Panc1 (cell line): ENCODE results near the gene FGF11. TPM values are rescaled to one million over a fixed set of nuclear protein-coding genes. Genes with fewer than 3 reads are reported as not detected.

Experiments
- ATAC-seq: fragments of 200-7000 bp; cut with Tn5 transposase; 2 replicates; pipeline ENCODE4 v1.9.1; 2020; ENCODE audit warnings: mild to moderate bottlenecking, moderate library complexity
- Bru-seq: library from RNA; stranded (reverse); fragments of 400-500 nt; gene quantifications from one replicate; lab custom pipeline; 2021; lab: Mats Ljungman, UMichigan
- BruChase-seq, 2 experiments: library from RNA; stranded (reverse); fragments of 400-500 nt; gene quantifications; one replicate each; lab custom pipeline; 2021; lab: Mats Ljungman, UMichigan
- BruUV-seq: library from RNA; stranded (reverse); fragments of 400-500 nt; replicated peaks from 2 replicates; lab custom pipeline; 2021; lab: Mats Ljungman, UMichigan
- CTCF ChIA-PET: fragments of 300-600 bp; sonication (Branson Sonifier 250); formaldehyde crosslinking; loops from one replicate; lab custom pipeline; 2022; ENCODE audit warnings: antibody characterized with exemption; lab: Charles Lee
- POLR2A ChIA-PET: fragments of 300-600 bp; sonication (Branson Sonifier 250); formaldehyde crosslinking; loops from one replicate; lab custom pipeline; 2022; ENCODE audit warnings: antibody characterized with exemption; lab: Charles Lee
- DNase-seq: peaks from one replicate; pipeline ENCODE4 v3.0.0-alpha.2; 2010; ENCODE audit warnings: low read depth, low spot score
- H3K27ac ChIP-seq: 2 replicates; pipeline ENCODE4 v1.5.1; 2011; ENCODE audit warnings: mild to moderate bottlenecking, low read length, inconsistent platforms
- H3K27me3 ChIP-seq: fragments of 200-500 bp; sonication (Bioruptor generic); 2 replicates; pipeline ENCODE4 v1.6.0; 2014; ENCODE audit warnings: low read length, inconsistent platforms; ENCODE audit not compliant: control insufficient read depth, insufficient read depth
- H3K36me3 ChIP-seq: fragments of 200-500 bp; sonication (Bioruptor generic); 2 replicates; pipeline ENCODE4 v1.5.1; 2014; ENCODE audit warnings: inconsistent platforms, mild to moderate bottlenecking, low read length, moderate library complexity; ENCODE audit not compliant: control insufficient read depth, insufficient read depth
- H3K4me1 ChIP-seq: 2 replicates; pipeline ENCODE4 v1.5.1; 2011; ENCODE audit warnings: inconsistent platforms, mild to moderate bottlenecking, low read length, moderate library complexity; ENCODE audit not compliant: control insufficient read depth, insufficient read depth
- H3K4me3 ChIP-seq, 2 experiments: 2 replicates each; pipeline ENCODE4 v1.5.1; 2011 to 2012; ENCODE audit warnings: low read depth in 2 of 2, low read length in 2 of 2, mild to moderate bottlenecking in 2 of 2, inconsistent platforms in 1 of 2, moderate library complexity in 1 of 2
- H3K9me3 ChIP-seq: fragments of 200-500 bp; sonication (Bioruptor generic); 2 replicates; pipeline ENCODE4 v1.5.1; 2014; ENCODE audit warnings: low read depth, mild to moderate bottlenecking, inconsistent platforms, low read length, moderate library complexity; ENCODE audit not compliant: control insufficient read depth, insufficient read depth
- POLR2AphosphoS5 ChIP-seq: IDR thresholded peaks from 2 replicates; pipeline ENCODE4 v1.6.1; 2012; ENCODE audit warnings: mild to moderate bottlenecking, low read depth, low read length, moderate library complexity
- SIN3A ChIP-seq: IDR thresholded peaks from 2 replicates; pipeline ENCODE4 v1.6.1; 2012; ENCODE audit warnings: low read depth, mild to moderate bottlenecking, low read length, moderate library complexity, borderline replicate concordance; ENCODE audit not compliant: insufficient read depth
- TCF7L2 ChIP-seq: IDR thresholded peaks from 2 replicates; pipeline ENCODE4 v1.6.1; 2011; ENCODE audit warnings: mild to moderate bottlenecking, low read depth, low read length, inconsistent platforms
- in situ Hi-C: cut with HindIII; loops from 2 replicates; pipeline ENCODE4 v1.10.0; 2016; ENCODE audit warnings: low sequenced_read_pairs, low pct_unique_long_range_greater_than_20kb
- intact Hi-C: fragments of 100-400 bp; cut with micrococcal nuclease; formaldehyde crosslinking; loops from one replicate; pipeline ENCODE4 v1.10.0; 2022; ENCODE audit not compliant: unreplicated experiment
- long read RNA-seq: library from polyadenylated mRNA; unstranded; transcript quantifications from one replicate; pipeline ENCODE4 v2.0.0, GENCODE V29; 2021; ENCODE audit not compliant: unreplicated experiment
- polyA plus RNA-seq: library from polyadenylated mRNA; unstranded; fragments of >200 nt; gene quantifications from one replicate; pipeline ENCODE4 v1.2.1, GENCODE V29; 2012; ENCODE audit warnings: missing spikeins; ENCODE audit not compliant: insufficient read length
- total RNA-seq: library from RNA; stranded (reverse); gene quantifications from one replicate; pipeline ENCODE4 v1.2.1, GENCODE V29; 2021; ENCODE audit not compliant: unreplicated experiment
- TF ChIP-seq, protein P1 (sequence below): fragments of 450-650 bp; IDR thresholded peaks from 2 replicates; pipeline ENCODE4 v1.5.1; 2017; ENCODE audit warnings: mild to moderate bottlenecking
- TF ChIP-seq, protein P2 (sequence below), 2 experiments: IDR thresholded peaks; 2 replicates each; pipeline ENCODE4 v1.6.1; 2011 to 2012; ENCODE audit warnings: low read depth in 2 of 2, control low read depth in 1 of 2, low read length in 1 of 2, mild to moderate bottlenecking in 1 of 2, moderate library complexity in 1 of 2; ENCODE audit not compliant: insufficient read depth in 1 of 2

The FGF11 gene
- total RNA-seq (4.4 TPM), Bru-seq, nascent RNA (percentile 42 among the genes with signal in this experiment), BruChase-seq, experiment 1, labeled RNA remaining after a 2-hour chase (percentile 48 among the genes with signal in this experiment), BruChase-seq, experiment 2, labeled RNA remaining after a 6-hour chase (percentile 61 among the genes with signal in this experiment)
- polyA plus RNA-seq: 11.0 TPM
- long read RNA-seq, partial matches to known transcripts: 3 of 5 reads
- long read RNA-seq, other reads (novel, unspliced or antisense): 1 of 5 reads

DNA sequence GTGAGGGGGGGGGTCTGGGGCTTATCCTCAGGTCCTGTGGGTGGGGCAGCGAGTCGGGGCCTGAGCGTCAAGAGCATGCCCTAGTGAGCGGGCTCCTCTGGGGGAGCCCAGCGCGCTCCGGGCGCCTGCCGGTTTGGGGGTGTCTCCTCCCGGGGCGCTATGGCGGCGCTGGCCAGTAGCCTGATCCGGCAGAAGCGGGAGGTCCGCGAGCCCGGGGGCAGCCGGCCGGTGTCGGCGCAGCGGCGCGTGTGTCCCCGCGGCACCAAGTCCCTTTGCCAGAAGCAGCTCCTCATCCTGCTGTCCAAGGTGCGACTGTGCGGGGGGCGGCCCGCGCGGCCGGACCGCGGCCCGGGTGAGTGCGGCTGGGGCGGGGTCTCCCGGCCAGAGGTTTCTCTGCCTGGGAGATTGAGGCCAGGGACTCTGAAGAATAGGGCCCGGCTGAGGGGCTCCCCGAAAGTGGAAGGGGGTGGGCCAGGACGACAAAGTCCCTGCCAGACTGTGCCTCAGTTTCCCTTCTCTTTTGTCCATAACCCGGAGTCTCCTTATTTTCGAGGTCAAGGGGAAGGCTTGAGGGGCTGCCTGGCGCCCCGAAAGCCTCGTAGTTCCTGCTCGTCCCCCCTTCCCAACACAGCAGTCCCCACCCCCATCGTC, at the start of gene FGF11:
Gene FGF11 (plus strand): TSS at position 51 of the 651 bp plus-strand sequence. CDS start 109 bp downstream, at position 160.
- Histone ChIP-seq H3K4me1 (peaks cover 17% of the 10 kb centered on the region), H3K27ac (peak within 1 kb of the TSS; percentile 70), H3K4me3 (peak within 1 kb of the TSS; percentile 51 to 73), H3K9me3 (no peaks in the 10 kb centered on the region), H3K36me3 (no peaks in the 10 kb centered on the region), H3K27me3 (no peaks in the 10 kb centered on the region)
- CTCF ChIA-PET: no interaction called here
- in situ Hi-C loops (no loop called here), intact Hi-C loops (loop anchor here (10.0 kb wide), 1 partner anchor 85 kb away; the partner anchor contains the start of genes KCTD11 and TMEM95)
- BruUV-seq: no TSS peak
- DNase-seq (no peak), ATAC-seq (no peak)
- TF ChIP-seq POLR2AphosphoS5: 0 out of 2 replicates have a peak, but pooled peaks have one; percentile 30
- TF ChIP-seq, protein P1, sequence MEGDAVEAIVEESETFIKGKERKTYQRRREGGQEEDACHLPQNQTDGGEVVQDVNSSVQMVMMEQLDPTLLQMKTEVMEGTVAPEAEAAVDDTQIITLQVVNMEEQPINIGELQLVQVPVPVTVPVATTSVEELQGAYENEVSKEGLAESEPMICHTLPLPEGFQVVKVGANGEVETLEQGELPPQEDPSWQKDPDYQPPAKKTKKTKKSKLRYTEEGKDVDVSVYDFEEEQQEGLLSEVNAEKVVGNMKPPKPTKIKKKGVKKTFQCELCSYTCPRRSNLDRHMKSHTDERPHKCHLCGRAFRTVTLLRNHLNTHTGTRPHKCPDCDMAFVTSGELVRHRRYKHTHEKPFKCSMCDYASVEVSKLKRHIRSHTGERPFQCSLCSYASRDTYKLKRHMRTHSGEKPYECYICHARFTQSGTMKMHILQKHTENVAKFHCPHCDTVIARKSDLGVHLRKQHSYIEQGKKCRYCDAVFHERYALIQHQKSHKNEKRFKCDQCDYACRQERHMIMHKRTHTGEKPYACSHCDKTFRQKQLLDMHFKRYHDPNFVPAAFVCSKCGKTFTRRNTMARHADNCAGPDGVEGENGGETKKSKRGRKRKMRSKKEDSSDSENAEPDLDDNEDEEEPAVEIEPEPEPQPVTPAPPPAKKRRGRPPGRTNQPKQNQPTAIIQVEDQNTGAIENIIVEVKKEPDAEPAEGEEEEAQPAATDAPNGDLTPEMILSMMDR: no peak
- POLR2A ChIA-PET: interaction anchor here (0.6 kb wide), 1 partner anchor 45 kb away, joined by 4 read pairs; the partner anchor contains the start of gene POLR2A

DNA sequence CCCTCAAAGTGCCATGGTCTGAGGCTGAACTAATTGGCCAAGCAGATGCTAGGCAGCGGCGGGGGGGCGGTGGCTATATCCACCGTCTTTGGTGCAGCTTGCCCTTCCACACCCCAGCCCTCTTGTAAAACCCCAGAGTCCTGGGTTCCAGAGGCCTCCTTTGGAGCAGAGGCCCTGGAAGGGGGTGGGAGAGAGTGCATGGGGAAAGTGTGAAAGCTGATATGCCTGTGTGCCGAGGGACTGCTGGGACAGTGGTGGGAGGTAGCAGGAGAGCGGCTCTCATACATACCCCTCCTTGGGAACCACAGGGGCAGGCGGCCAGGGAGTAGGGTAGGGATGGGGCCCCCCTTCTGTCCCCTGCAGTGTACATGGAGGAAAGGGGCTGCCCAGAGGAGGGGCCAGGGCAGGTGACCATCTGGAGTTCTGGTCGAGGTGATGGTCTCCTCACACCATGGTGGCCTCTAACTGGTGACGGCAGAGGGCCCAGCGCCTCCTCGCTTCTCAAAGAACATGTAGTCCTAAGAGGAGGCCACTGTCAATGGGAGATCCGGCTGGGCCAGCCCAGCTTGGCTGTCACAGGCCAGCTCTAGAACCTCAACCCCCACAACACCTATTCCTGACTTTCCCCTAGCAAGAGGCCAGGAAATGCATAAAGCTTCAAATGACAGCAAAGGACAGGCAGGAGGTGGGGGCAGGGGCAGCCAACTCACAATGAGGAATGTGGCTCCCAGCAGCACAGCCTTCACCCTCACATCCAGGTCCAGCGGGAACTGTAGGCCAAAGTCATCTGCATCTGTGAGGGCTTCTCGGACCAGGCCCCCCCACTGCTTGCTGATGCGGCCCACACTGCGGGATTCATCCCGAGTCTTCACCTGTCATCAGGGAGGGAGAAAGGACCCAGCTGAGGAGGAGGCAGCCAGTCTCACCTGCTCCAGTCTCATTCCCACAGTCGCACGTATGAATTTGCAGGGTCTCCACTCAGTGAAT, 49.1 kb upstream of the FGF11 start:
- no peaks in the 10 kb centered on the region for H3K4me1 ChIP-seq
- ChIA-PET CTCF (no interaction called here), POLR2A (no interaction called here)
- H3K27ac ChIP-seq: no peak overlapping the region
- in situ Hi-C loops: no loop called here
- no peaks in the 10 kb centered on the region for H3K27me3 ChIP-seq
- TF ChIP-seq SIN3A (no peak), TCF7L2 (no peak), POLR2AphosphoS5 (no peak)
- TF ChIP-seq, protein P1: no peak
- TF ChIP-seq, protein P2, sequence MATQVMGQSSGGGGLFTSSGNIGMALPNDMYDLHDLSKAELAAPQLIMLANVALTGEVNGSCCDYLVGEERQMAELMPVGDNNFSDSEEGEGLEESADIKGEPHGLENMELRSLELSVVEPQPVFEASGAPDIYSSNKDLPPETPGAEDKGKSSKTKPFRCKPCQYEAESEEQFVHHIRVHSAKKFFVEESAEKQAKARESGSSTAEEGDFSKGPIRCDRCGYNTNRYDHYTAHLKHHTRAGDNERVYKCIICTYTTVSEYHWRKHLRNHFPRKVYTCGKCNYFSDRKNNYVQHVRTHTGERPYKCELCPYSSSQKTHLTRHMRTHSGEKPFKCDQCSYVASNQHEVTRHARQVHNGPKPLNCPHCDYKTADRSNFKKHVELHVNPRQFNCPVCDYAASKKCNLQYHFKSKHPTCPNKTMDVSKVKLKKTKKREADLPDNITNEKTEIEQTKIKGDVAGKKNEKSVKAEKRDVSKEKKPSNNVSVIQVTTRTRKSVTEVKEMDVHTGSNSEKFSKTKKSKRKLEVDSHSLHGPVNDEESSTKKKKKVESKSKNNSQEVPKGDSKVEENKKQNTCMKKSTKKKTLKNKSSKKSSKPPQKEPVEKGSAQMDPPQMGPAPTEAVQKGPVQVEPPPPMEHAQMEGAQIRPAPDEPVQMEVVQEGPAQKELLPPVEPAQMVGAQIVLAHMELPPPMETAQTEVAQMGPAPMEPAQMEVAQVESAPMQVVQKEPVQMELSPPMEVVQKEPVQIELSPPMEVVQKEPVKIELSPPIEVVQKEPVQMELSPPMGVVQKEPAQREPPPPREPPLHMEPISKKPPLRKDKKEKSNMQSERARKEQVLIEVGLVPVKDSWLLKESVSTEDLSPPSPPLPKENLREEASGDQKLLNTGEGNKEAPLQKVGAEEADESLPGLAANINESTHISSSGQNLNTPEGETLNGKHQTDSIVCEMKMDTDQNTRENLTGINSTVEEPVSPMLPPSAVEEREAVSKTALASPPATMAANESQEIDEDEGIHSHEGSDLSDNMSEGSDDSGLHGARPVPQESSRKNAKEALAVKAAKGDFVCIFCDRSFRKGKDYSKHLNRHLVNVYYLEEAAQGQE (IDR thresholded peaks at IDR 0.05; ENCODE audit: insufficient read depth in 1 of 2, low read depth in 2 of 2, low read length in 1 of 2): no peak
- intact Hi-C loops: no loop called here
- H3K9me3 ChIP-seq: no peaks in the 10 kb centered on the region
- H3K36me3 ChIP-seq: no peaks in the 10 kb centered on the region
- DNase-seq (no peak), ATAC-seq (no peak)
- no peak overlapping the region for H3K4me3 ChIP-seq
- BruUV-seq: TSS peak; percentile 76
